Caco-2 (cell line): ENCODE data around the gene COL11A2. TPM values are rescaled to one million over a fixed set of nuclear protein-coding genes. Genes with fewer than 3 reads are reported as not detected.
"Not testable (repeated sequence)": the region's sequence is repeated elsewhere in the genome, so short reads cannot be mapped to it uniquely, and the experiment has no call there.

ENCODE experiments used
- BruUV-seq: library from RNA; stranded (reverse); fragments of 400-500 nt; replicated peaks from 2 replicates; lab custom pipeline; 2021; lab: Mats Ljungman, UMichigan
- CTCF ChIA-PET: fragments of 300-600 bp; sonication (Branson Sonifier 250); formaldehyde crosslinking; loops from one replicate; lab custom pipeline; 2022; ENCODE audit warnings: antibody characterized with exemption; lab: Charles Lee
- POLR2A ChIA-PET: fragments of 300-600 bp; sonication (Branson Sonifier 250); formaldehyde crosslinking; loops from one replicate; lab custom pipeline; 2022; ENCODE audit warnings: antibody characterized with exemption; lab: Charles Lee
- DNase-seq, 2 experiments: peaks; one replicate each; pipeline versions ENCODE4 v3.0.0 to v3.0.0-alpha.2; 2020 to 2022
- H3K27me3 ChIP-seq: replicated peaks from 2 replicates; pipeline ENCODE4 v1.6.0; 2011; ENCODE audit warnings: low read length; ENCODE audit not compliant: control insufficient read depth, insufficient read depth
- H3K36me3 ChIP-seq: 2 replicates; pipeline ENCODE4 v1.5.1; 2011; ENCODE audit warnings: low read length; ENCODE audit not compliant: control insufficient read depth, insufficient read depth
- H3K4me1 ChIP-seq: fragments of 250-450 bp; sonication (Bioruptor Pico); 2 replicates; pipeline ENCODE4 v1.5.1; 2020; ENCODE audit warnings: mild to moderate bottlenecking
- H3K4me3 ChIP-seq: 2 replicates; pipeline ENCODE4 v1.5.1; 2011; ENCODE audit warnings: low read depth, mild to moderate bottlenecking, control low read depth, low read length
- H3K9me3 ChIP-seq: fragments of 250-450 bp; sonication (Bioruptor Pico); 2 replicates; pipeline ENCODE4 v1.5.1; 2020; ENCODE audit warnings: mild to moderate bottlenecking, moderate library complexity
- H3K27ac Mint-ChIP-seq: one replicate; pipeline ENCODE4 v1.8.0; 2022; ENCODE audit warnings: mixed read lengths; ENCODE audit not compliant: unreplicated experiment
- H3K27me3 Mint-ChIP-seq: one replicate; pipeline ENCODE4 v1.8.0; 2022; ENCODE audit warnings: mixed read lengths; ENCODE audit not compliant: insufficient read depth, unreplicated experiment
- H3K36me3 Mint-ChIP-seq: one replicate; pipeline ENCODE4 v1.8.0; 2022; ENCODE audit warnings: mild to moderate bottlenecking, mixed read lengths; ENCODE audit not compliant: insufficient read depth, unreplicated experiment
- H3K4me1 Mint-ChIP-seq: one replicate; pipeline ENCODE4 v1.8.0; 2022; ENCODE audit warnings: low read depth, mixed read lengths; ENCODE audit not compliant: unreplicated experiment
- H3K4me3 Mint-ChIP-seq: one replicate; pipeline ENCODE4 v1.8.0; 2022; ENCODE audit warnings: mild to moderate bottlenecking, moderate library complexity, mixed read lengths; ENCODE audit not compliant: unreplicated experiment
- H3K9me3 Mint-ChIP-seq: one replicate; pipeline ENCODE4 v1.8.0; 2022; ENCODE audit warnings: mixed read lengths; ENCODE audit not compliant: unreplicated experiment
- CTCF ChIP-seq, 2 experiments: fragments of 200-600 bp in 1 of 2; IDR thresholded peaks; 1 replicate in 1 of 2; 2 replicates in 1 of 2; pipeline versions ENCODE4 v1.5.1 to v1.8.0; 2011 to 2022; ENCODE audit warnings: antibody characterized with exemption in 1 of 2, control low read depth in 1 of 2, inconsistent platforms in 1 of 2, low read depth in 1 of 2, low read length in 1 of 2, mild to moderate bottlenecking in 1 of 2, moderate library complexity in 1 of 2; ENCODE audit not compliant: insufficient read depth in 1 of 2, severe bottlenecking in 1 of 2, unreplicated experiment in 1 of 2
- intact Hi-C: fragments of 100-400 bp; cut with micrococcal nuclease; formaldehyde crosslinking; loops from one replicate; pipeline ENCODE4 v1.10.0; 2022; ENCODE audit not compliant: unreplicated experiment
- total RNA-seq: library from RNA; stranded (reverse); gene quantifications from 2 replicates; pipeline ENCODE4 v1.2.3, GENCODE V29; 2022

The COL11A2 gene
- total RNA-seq, 1 experiment from 2014 or later = 1.3 TPM

GRCh38 chr6:33236852-33237251 is 44.6 kb upstream of the COL11A2 start:
- CTCF ChIA-PET = no interaction called here

GRCh38 chr6:33236328-33236727 is 44.1 kb upstream of the COL11A2 start:
- Mint-ChIP-seq H3K36me3 (no peaks in the 10 kb centered on the region), H3K9me3 (no peaks in the 10 kb centered on the region), H3K27ac (no peak overlapping the region), H3K27me3 (peaks cover 23% of the 10 kb centered on the region), H3K4me1 (no peaks in the 10 kb centered on the region), H3K4me3 (no peak overlapping the region)
- Histone ChIP-seq H3K9me3 (no peaks in the 10 kb centered on the region), H3K4me1 (no peaks in the 10 kb centered on the region), H3K4me3 (no peak overlapping the region), H3K36me3 (no peaks in the 10 kb centered on the region), H3K27me3 (no peaks in the 10 kb centered on the region)
- ChIA-PET POLR2A (no interaction called here), CTCF (interaction anchor here (0.7 kb wide), 1 partner anchor 77 kb away, joined by 5 read pairs; no protein-coding TSS in a partner anchor)
- intact Hi-C loops = no loop called here
- no TSS peak for BruUV-seq
- TF ChIP-seq CTCF (IDR thresholded peaks at IDR 0.05; ENCODE audit: insufficient read depth in 1 of 2, low read depth in 1 of 2, low read length in 1 of 2, severe bottlenecking in 1 of 2, unreplicated experiment in 1 of 2) = no peak
- DNase-seq = no peak

More at GRCh38 chr6:33236852-33237251, 44.6 kb upstream of the COL11A2 start:
- H3K4me1 Mint-ChIP-seq = no peaks in the 10 kb centered on the region
- no peak overlapping the region for H3K4me3 ChIP-seq
- intact Hi-C loops = no loop called here
- H3K27me3 Mint-ChIP-seq = peaks cover 23% of the 10 kb centered on the region
- DNase-seq = no peak
- no peaks in the 10 kb centered on the region for H3K27me3 ChIP-seq
- H3K4me1 ChIP-seq = no peaks in the 10 kb centered on the region
- H3K9me3 Mint-ChIP-seq = no peaks in the 10 kb centered on the region
- BruUV-seq = no TSS peak
- POLR2A ChIA-PET = no interaction called here
- no peak for TF ChIP-seq CTCF (IDR thresholded peaks at IDR 0.05; ENCODE audit: insufficient read depth in 1 of 2, low read depth in 1 of 2, low read length in 1 of 2, severe bottlenecking in 1 of 2, unreplicated experiment in 1 of 2)
- no peaks in the 10 kb centered on the region for H3K36me3 Mint-ChIP-seq
- H3K36me3 ChIP-seq = no peaks in the 10 kb centered on the region
- H3K27ac Mint-ChIP-seq = no peak overlapping the region
- no peaks in the 10 kb centered on the region for H3K9me3 ChIP-seq
- H3K4me3 Mint-ChIP-seq = no peak overlapping the region

GRCh38 chr6:33235221-33235634 is 43.0 kb upstream of the COL11A2 start:
- Mint-ChIP-seq H3K36me3 (no peaks in the 10 kb centered on the region), H3K27me3 (peaks cover 20% of the 10 kb centered on the region), H3K27ac (no peak overlapping the region), H3K4me3 (no peak overlapping the region), H3K9me3 (no peaks in the 10 kb centered on the region), H3K4me1 (no peaks in the 10 kb centered on the region)
- no peak for TF ChIP-seq CTCF (IDR thresholded peaks at IDR 0.05; ENCODE audit: insufficient read depth in 1 of 2, low read depth in 1 of 2, low read length in 1 of 2, severe bottlenecking in 1 of 2, unreplicated experiment in 1 of 2)
- no peak for DNase-seq
- H3K4me3 ChIP-seq = no peak overlapping the region
- BruUV-seq = no TSS peak
- CTCF ChIA-PET = no interaction called here
- H3K4me1 ChIP-seq = no peaks in the 10 kb centered on the region
- H3K9me3 ChIP-seq = no peaks in the 10 kb centered on the region
- POLR2A ChIA-PET = no interaction called here
- intact Hi-C loops = no loop called here
- no peaks in the 10 kb centered on the region for H3K27me3 ChIP-seq
- no peaks in the 10 kb centered on the region for H3K36me3 ChIP-seq

- H3K36me3 Mint-ChIP-seq, BruUV-seq, H3K4me1 ChIP-seq, H3K27ac Mint-ChIP-seq, DNase-seq, H3K4me3 Mint-ChIP-seq, H3K36me3 ChIP-seq, H3K9me3 Mint-ChIP-seq, intact Hi-C loops, H3K4me1 Mint-ChIP-seq, H3K4me3 ChIP-seq, H3K27me3 ChIP-seq, H3K9me3 ChIP-seq: not testable (repeated sequence)
- ChIA-PET POLR2A (interaction anchor here (0.7 kb wide), 1 partner anchor 97 kb away, joined by 7 read pairs; no protein-coding TSS in a partner anchor), CTCF (interaction anchor here (0.6 to 1.6 kb wide), 2 partner anchors 21 to 35 kb away, joined by 3 to 4 read pairs; no protein-coding TSS in a partner anchor)
- H3K27me3 Mint-ChIP-seq = peaks cover 10% of the 10 kb centered on the region
These were observed 34.3 kb upstream of the COL11A2 start for GRCh38 chr6:33226503-33227120.
